Measurements from ENCODE around the gene CORIN.

DNA sequence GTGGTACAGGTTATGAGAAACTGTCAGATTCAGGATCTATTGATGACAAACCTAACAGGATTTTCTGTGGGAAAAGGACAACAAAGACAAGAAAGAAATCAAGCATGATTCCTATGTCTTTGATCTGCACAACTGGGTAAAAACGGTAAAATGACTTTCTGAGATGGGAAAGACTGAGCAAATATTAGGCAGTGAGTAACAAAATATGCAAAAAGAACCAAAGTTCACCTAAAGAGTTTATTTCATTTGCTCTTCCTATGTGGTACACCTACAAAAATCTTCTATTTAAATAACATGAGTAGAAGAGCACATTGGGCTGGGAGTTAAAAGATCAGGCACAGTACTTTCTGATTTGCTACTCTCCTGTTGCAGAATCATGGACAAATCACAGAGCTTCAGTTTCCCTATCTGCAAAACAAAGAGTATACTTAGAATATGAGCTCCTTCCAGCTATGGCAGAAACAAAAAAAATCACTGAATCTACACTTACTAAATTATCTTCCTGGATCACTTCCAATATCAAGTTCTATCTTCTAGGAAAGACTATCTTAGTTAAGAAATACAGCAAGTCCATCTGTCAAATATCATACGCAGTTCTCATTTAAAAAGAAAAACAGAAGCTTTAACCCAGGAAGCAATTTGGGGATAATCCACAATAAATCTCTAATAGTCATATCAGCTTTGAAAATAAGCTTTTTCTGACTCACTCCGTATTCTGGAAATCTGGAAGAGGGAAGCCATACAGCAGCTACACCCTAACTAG lies 39.1 kb upstream of the CORIN start:
- TF ChIP-seq CSDC2 (CRISPR knock-in tag; IDR thresholded peaks at IDR 0.05) (no peak), ARNTL (CRISPR knock-in tag; IDR thresholded peaks at IDR 0.05; ENCODE audit: borderline replicate concordance, low read depth) (no peak), ZFP30 (CRISPR knock-in tag; IDR thresholded peaks at IDR 0.05) (no peak), ZNF70 (CRISPR knock-in tag; IDR thresholded peaks at IDR 0.05) (no peak), ESRRG (CRISPR knock-in tag; IDR thresholded peaks at IDR 0.05) (no peak)
- TF ChIP-seq, protein P1, sequence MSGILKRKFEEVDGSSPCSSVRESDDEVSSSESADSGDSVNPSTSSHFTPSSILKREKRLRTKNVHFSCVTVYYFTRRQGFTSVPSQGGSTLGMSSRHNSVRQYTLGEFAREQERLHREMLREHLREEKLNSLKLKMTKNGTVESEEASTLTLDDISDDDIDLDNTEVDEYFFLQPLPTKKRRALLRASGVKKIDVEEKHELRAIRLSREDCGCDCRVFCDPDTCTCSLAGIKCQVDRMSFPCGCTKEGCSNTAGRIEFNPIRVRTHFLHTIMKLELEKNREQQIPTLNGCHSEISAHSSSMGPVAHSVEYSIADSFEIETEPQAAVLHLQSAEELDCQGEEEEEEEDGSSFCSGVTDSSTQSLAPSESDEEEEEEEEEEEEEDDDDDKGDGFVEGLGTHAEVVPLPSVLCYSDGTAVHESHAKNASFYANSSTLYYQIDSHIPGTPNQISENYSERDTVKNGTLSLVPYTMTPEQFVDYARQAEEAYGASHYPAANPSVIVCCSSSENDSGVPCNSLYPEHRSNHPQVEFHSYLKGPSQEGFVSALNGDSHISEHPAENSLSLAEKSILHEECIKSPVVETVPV (CRISPR knock-in tag; IDR thresholded peaks at IDR 0.05), result no peak

Data from SK-N-SH treated with all-trans-retinoic acid at 6 μM for 48 hours (cell line).